ENCODE measurements around the gene RAB43. TPM values are rescaled to one million over a fixed set of nuclear protein-coding genes. Genes with fewer than 3 reads are reported as not detected.
"Not testable (repeated sequence)": the region's sequence is repeated elsewhere in the genome, so short reads cannot be mapped to it uniquely, and the experiment has no call there.

Gene RAB43
- polyA plus RNA-seq (ENCODE audit: insufficient read depth in 1 of 5, insufficient read length in 5 of 5, low replicate concordance in 1 of 5): 10 to 100 TPM in 1 of 5 donors, 1 to 10 TPM in 4; 5.1 to 12.8 (median 9.3) TPM
- long read RNA-seq, donor 1, full-length matches to known transcripts: 8 of 8 reads
- long read RNA-seq, donor 1, partial matches to known transcripts: 0 of 8 reads
- long read RNA-seq, donor 1, other reads (novel, unspliced or antisense): 0 of 8 reads
- long read RNA-seq, donor 2, full-length matches to known transcripts: 2 of 2 reads
- long read RNA-seq, donor 2, partial matches to known transcripts: 0 of 2 reads
- long read RNA-seq, donor 2, other reads (novel, unspliced or antisense): 0 of 2 reads
- long read RNA-seq, donor 3, full-length matches to known transcripts: 6 of 6 reads
- long read RNA-seq, donor 3, partial matches to known transcripts: 0 of 6 reads
- long read RNA-seq, donor 3, other reads (novel, unspliced or antisense): 0 of 6 reads
- long read RNA-seq, donor 4, full-length matches to known transcripts: 5 of 5 reads
- long read RNA-seq, donor 4, partial matches to known transcripts: 0 of 5 reads
- long read RNA-seq, donor 4, other reads (novel, unspliced or antisense): 0 of 5 reads
- long read RNA-seq, donor 5, full-length matches to known transcripts: 8 of 8 reads
- long read RNA-seq, donor 5, partial matches to known transcripts: 0 of 8 reads
- long read RNA-seq, donor 5, other reads (novel, unspliced or antisense): 0 of 8 reads
- long read RNA-seq, donor 6, full-length matches to known transcripts: 12 of 12 reads
- long read RNA-seq, donor 6, partial matches to known transcripts: 0 of 12 reads
- long read RNA-seq, donor 6, other reads (novel, unspliced or antisense): 0 of 12 reads
- long read RNA-seq, donor 7, full-length matches to known transcripts: 19 of 19 reads
- long read RNA-seq, donor 7, partial matches to known transcripts: 0 of 19 reads
- long read RNA-seq, donor 7, other reads (novel, unspliced or antisense): 0 of 19 reads
- long read RNA-seq, donor 8, full-length matches to known transcripts: 3 of 3 reads
- long read RNA-seq, donor 8, partial matches to known transcripts: 0 of 3 reads
- long read RNA-seq, donor 8, other reads (novel, unspliced or antisense): 0 of 3 reads

DNA sequence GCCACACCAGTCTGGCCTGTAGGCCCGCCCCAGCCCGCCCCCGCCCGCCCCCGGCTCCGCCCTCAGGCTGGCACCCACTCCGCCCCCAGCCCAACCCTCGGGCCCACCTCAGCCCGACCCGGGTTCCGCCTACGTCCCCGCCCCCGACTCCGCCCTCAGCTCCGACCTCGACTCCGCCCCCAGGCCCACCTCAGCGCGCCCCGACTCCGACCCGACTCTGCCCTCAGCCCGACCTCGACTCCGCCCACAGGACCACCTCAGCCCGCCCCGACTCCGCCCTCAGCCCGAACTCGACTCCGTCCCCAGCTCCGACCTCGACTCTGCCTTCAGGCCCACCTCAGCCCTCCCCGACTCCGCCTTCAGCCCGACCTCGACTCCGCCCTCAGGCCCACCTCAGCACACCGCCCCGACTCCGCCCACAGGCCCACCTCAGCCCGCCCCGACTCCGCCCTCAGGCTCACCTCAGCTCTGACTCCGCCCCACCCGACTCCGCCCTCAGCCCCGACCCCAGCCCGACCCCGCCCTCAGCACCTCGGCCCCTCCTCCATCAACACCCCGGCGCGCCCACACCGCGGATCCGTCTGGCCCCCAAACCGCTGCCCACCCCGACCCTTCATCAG, at the start of gene RAB43:
TSS of gene RAB43 (minus strand) at position 13 of the 620 bp plus-strand sequence. CDS start 315 bp downstream, outside the sequence.
- DNase-seq: peak; percentile 93

DNA sequence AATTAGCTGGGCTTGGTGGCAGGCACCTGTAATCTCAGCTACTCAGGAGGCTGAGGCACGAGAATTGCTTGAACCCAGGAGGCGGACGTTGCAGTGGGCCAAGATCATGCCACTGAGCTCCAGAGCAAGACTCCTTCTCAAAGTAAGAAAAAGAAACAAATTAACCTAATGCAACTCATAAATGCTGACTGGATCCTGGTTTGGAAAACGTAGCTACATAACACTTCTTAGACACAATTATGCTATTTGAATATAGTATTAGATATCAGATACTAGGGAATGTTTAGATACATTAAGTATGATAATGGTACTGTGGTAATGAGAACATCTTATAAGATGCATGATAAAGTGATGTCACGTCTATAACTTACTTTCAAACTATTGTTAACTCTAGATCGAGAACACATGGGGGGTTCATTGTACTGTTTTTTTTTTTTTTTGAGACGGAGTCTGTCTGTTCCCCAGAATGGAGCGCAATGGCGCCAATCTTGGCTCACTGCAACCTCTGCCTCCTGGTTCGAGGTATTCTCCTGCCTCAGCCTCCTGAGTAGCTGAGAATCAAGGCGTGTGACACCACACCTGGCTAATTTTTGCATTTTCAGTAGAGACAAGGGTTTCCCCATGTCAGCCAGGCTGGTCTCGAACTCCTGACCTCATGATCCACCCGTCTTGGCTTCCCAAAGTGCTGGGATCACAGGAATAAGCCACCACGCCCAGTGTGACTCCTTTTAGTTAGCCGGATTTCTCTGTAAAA, 45.2 kb upstream of the RAB43 start:
- DNase-seq: no peak

DNA sequence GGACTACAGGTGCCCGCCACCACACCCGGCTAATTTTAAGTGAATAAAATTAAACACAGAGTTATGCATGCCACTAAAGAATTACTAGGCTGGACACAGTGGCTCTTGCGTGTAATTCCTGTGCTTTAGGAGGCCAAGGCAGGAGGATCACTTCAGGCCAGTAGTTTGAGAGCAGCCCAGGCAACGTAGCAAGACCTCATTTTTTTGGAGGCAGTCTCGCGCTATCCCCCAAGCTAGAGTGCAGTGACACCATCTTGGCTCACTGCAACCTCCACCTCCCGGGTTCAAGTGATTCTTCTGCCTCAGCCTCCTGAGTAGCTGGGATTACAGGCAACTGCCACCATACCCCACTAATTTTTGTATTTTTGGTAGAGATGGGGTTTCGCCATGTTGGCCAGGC, 44.0 kb upstream of the RAB43 start:
- DNase-seq: not testable (repeated sequence)

DNA sequence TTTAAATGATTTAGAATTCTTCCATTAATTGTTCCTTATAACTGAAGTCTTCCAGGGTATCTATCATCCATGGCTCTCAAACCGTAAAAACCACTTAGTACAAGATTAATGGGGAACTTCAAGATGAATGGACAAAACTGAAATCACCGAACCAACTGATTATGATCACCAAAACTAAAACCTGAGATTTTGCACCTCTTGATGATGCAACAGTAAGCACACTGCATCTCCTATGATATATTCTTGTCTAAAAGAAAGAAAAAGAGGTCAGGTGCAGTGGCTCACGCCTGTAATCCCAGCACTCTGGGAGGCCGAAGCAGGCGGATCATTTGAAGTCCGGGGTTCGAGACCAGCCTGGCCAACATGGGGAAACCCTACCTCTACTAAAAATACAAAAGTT, 42.9 kb upstream of the RAB43 start:
- no peak for DNase-seq

DNA sequence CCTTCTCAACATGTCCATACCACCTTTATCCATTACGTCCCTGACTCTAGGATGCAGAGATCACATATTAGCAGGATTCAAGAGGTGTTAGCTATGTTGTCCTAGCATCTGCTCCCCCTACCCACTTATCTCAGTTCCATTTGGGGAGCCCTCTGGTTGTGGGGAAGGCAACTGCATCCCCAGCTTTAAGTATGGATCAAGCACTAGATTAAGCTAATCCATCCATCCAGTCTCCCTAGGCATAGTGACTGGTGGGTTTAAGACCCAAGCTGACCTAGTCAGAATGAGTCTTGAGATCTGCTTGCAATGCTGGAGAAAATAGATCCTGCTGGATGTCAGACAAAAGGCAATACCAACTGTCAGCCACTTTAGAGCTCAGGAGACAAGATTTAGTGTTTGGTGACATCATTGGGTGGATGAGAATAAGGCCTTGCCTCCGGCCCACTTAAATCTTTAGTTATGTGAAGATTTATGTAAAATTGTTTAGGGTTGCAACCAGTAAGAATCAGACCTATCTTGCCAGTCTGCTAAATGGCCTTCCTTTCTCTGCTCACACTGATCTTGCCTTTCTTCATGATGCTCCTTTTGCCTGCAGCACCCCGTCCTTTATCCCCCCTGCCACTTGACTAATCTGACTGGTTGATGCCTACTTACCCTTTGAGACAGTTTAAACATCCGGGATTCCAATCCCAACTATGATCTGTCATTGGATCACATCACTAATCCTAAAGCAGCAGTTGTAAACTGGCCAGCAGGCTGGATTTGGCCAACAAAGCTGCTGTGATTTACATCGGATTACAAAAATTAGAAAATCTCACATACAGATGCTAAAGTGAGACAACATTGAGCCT, 41.4 kb upstream of the RAB43 start:
- DNase-seq: no peak

DNA sequence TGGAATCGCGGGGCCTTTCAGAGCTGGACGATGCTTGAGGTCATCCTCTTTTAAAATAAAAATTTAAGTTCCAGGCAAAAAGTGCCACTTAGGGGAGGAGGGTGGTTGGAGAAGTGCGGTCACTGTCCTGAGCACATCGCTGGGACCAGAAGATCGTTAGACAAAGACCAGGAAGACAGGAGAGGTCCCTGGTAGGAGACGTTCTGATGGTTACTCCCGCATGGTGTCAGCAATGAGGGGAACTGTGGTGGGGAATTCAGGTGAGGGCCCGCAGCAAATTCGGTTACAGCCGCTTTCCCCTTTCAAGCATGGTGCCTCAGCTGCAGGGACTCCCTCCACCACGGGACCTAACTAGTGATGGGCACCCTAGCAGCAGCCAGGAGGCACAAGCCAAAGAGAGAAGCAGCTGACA, 40.3 kb upstream of the RAB43 start:
- peak; percentile 4 to 15 for DNase-seq

DNA sequence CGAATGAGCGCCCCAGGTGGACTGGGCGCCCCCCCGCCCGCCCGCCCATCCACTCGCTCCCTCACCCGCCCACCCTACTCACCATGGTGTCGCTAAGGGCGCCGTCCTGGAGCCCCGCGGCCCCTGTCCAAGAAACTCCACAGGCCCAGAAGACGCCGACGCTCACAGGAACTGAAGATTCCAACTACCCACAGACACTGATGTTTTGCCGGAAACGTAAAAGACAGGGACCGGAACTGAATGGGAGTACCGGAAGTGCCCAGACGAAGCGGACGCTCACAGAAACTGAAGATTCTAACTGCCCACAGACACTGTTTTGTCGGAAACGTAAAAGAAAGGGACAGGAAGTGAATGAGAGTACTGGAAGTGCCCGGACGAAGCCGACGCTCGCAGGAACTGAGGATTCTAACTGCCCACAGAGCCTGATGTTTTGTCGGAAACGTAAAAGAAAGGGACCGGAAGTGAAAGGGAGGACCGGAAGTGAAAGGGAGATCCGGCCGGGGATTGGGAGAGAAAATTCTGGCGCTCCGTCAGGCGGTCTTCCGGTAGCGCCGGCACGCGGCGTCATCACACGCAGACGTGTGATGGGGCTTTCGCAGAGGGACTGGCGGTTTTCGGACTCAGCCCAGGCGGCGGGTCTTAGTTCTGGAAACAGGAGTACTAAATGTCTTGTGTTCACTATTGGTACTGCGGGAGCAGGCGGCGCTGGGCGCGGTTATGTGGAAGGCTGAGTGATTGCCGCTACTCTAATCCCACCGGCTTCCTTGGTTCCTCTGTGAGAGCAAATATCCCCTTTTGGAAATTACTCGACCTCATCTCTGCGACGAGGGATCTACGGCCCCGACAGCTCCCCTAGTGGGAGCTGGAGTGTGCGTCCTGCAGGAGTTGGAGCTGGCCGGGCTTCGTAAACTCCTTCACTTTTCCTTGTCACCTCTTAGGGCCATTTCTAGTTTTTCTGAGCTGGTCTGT, 39.6 kb upstream of the RAB43 start, which contains the start of gene ISY1:
TSS of gene ISY1 (minus strand) at position 173 of the 969 bp plus-strand sequence. CDS start at position 85, 88 bp downstream.
- peak; percentile 94 to 97 for DNase-seq

DNA sequence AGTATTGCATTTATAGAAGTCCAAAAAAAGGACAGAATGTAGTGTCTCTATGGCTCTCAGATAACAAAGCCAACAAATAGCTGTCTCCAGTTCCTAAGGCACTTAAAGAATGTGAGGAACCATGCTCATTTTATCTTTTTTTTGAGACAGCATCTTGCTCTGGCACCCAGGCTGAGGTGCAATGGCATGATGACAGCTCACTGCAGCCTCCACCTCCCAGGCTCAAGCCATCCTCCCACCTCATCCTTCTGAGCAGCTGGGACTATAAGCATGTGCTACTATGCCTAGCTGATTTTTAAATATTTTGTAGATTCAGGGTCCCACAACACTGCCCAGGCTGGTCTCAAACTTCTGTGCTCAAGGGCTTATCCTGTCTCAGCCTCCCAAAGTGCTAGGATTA, 23.2 kb upstream of the RAB43 start:
- no peak for DNase-seq

DNA sequence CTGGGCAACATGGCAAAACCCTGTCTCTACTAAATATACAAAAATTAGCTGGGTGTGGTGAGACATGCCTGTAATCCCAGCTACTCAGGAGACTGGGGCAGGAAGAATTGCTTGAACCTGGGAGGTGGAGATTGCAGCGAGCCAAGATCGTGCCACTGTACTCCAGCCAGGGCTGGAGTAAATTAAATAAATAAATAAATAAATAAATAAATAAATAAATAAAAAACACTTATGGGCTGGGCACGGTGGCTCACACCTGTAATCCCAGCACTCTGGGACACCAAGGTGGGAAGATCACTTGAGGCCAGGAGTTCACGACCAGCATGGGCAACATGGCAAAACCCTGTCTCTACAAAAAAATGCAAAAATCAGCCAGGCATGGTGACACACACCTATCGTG, 19.4 kb upstream of the RAB43 start:
- not testable (repeated sequence) for DNase-seq

DNA sequence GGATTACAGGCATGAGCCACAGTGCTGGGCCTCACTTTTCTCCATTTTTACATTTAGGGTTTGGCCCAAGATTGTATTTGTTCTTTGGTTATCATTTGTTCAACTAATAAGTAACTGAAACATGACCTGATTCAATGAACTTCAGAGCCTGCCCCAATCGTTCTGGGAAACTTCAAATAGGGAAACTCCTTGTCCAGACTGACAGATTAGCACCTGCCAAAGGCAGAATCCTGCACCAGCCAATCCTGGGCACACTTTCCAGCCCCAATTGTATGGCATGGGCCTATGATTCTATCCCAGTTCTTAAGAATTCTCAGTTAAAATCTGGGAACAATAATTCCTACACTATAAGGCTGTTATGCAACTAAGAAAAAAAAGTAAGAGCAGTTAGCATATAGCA, 18.3 kb upstream of the RAB43 start:
- no peak for DNase-seq

DNA sequence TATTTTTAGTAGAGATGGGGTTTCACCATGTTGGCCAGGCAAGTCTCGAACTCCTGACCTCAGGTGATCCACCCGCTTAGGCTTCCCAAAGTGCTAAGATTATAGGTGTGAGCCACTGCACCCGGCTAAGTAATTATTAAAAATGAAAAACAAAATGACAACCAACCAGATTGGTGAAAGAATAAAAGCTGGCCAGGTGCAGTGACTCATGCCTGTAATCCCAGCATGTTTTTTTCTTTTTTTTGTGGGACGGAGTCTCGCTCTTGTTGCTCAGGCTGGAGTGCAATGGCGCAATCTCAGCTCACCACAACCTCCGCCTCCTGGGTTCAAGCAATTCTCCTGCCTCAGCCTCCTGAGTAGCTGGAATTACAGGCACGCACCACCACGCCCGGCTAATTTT, 14.7 kb upstream of the RAB43 start:
- DNase-seq: not testable (repeated sequence)

DNA sequence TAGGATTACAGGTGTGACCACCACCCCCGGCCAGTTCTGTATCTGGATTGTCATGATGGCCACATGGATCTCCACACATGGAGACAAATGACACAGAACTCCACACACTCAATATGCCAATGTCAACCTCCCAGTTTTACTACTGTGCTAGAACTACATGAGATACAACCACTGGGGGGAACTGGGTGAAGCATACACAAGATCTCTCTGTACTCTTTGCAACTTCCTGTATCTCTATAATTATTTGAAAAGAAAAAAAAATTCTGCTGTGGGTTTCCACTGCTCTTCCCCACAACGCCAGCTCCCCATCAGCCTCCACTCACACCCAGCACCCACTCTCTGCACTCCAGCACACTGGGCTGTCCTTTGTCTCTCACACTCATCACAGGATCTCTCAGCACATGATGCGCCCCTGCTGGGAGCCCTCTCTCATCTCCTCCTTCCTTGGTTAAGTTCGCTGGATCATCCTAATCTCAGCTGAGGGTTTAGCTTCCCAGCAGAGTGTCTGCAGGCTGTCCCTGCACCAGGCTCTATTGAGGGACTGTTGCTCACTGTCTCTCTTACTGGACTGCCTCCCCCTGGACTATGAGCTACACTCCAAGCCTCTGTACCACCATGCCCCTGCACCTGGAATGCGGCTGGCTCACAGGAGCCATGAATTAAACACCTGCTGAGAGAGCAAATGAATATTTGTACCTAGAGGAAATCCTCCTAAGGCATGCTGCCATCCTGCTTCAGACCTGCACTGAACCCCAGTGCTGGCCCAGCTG, 10.7 kb upstream of the RAB43 start:
- no peak for DNase-seq

DNA sequence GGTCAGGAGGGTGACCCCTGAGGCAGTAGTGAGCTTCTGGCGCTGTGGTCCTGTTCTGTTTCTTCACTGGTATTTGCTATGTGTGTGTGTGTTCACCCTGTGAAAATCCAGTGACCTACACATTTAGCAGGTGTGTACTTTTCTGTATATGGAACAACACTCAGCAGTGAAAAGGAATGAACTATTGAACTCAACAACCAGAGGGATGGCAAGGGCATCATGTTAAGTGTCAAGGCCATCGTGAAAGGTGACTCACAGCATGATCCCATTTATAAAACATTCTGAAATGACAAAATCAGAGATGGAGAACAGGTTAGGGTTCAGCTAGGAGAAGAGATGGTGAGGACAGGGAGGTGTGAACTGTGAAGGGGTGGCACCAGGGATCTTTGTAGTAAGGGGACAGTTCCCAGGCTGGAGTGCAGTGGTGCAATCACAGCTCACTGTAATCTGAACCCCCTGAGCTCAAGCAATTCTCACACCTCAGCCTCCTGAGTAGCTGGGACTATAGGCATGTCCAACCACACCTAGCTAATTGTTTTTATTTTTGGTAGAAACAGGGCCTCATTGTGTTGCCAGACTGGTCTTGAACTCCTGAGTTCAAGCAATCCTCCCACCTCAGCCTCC, 10.0 kb upstream of the RAB43 start:
- DNase-seq: no peak

DNA sequence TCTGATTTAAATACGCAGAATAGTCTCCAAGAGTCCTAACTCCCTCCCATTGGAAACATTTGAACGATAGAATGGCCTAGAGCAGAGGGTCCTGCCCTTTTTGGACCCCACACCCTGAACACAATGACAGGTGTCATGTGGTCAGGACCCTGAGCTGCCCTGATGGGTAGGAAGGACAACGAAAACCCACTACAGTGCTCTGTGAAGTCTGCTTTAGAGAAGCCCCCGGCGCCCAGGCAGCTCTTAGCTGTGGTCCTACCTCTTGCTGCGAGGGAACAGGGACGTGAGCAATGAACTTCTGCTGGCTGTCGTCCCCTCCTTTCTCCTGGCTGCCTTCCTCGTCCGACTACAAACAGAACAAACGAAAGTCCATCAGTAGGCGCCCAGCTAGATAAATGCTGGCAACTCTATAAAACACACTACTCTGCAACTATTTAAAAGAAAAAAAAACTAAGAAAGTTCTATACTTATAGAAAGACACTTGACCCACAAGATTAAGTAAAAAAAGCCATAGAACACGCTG, 8.7 kb upstream of the RAB43 start:
- no peak for DNase-seq

DNA sequence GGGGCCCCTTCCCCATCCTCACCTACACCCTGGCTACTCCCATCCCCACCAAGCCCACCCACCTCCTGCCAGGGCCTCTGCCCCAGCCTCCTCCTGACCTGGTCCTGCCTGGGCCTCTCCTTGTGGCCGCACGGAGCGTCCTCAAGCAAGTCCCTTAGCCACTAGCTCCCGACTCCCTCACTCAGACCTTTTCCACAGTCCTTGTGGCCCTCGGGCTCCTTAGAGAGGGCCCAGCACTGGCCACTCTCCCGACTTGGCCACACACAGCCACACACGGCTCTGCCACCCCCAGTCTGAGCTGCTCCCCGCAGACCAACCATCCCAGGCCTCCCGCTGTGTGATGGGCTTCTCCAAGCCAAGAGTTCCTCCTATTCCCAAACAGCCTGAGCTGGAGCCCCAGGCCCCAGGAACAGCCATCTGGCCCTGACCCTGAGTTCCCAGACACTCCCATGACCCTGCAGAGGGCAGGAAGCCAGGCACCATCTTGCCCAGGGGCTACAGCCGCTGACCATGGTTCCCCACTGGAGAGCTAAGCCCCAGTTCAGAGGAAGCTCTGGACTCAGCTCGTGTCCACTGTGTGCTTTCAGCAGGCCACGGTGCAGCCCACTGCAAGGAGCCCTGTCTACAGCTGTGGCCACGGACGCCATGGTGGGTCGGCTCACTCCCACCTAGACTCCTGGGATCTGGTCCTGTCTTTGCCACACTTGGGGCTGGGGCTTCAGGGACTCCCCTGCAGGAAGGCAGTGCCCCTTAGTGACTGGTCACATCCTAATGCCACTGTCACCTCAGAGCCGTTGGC, 7.0 kb upstream of the RAB43 start:
- DNase-seq: no peak

DNA sequence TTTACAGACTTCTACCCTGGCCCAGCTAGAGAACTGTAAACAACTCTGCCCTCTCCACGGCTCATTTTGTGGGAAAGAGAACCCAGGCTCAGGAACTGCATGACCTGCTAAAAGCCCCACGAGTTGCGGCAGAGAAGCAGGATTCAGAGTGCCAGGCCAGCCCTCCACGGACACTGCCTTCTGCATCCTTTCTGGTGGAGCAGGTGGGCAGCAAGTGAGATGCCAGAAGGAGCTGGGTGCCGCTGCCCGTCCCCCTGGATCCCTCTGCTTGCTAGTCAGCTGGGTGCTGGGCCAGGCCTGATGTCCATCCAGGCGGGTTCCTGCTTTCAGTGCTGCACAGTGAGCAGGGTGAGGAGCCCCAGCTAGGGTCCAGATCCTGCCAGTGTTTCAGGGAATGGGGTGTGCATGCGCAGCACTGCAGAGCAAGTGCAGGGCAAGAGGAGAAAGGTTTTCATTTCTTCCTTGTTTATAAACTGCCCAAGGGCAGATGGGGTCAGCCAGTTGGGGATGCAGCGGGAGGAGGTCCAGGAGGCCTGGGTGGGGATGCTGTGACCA, 5.2 kb upstream of the RAB43 start:
- no peak for DNase-seq

Measured in right lung (tissue), 10 donors.